Measurements from ENCODE around the gene TECR. TPM values are rescaled to one million over a fixed set of nuclear protein-coding genes. Genes with fewer than 3 reads are reported as not detected.

TECR gene
- total RNA-seq, 4 donors from 2014 or later = 111 to 176 (median 150) TPM

DNA sequence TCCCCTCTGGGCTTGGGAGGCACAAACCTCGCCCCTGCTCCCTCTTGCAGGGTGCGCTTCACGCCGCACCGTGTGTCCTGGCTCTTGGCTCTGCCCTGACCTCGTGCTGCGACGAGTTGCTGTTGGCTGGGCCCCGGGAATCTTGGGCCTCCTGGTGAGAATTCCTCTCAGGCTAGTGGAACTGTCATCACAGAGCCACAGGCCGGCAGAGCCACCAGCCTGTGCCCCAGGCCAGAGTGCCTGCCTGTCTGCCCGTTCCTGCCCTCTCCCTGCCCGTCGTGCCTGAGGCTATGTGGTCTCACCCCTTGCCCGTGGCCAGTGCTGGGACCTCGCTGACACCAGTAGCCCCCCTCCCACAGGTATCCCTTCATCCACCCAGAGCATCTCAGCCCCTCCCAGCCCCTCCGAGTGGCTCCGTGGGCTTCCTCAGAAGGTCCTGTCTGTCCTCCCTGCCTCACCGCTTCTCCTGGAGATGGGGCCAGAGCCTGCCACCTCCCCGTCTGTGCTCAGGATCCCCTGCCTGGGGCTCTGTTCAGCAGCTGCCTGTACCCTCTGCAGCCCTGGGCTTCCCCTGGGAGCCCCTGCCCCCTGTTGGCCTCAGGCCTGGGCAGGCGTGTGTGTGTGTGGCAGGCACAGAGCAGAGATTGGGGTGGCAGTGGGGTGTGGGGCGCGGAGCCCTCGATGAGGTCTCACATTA, 29.1 kb downstream of the TECR start:
- peaks cover 94% of the 10 kb centered on the region for H3K4me1 ChIP-seq

DNA sequence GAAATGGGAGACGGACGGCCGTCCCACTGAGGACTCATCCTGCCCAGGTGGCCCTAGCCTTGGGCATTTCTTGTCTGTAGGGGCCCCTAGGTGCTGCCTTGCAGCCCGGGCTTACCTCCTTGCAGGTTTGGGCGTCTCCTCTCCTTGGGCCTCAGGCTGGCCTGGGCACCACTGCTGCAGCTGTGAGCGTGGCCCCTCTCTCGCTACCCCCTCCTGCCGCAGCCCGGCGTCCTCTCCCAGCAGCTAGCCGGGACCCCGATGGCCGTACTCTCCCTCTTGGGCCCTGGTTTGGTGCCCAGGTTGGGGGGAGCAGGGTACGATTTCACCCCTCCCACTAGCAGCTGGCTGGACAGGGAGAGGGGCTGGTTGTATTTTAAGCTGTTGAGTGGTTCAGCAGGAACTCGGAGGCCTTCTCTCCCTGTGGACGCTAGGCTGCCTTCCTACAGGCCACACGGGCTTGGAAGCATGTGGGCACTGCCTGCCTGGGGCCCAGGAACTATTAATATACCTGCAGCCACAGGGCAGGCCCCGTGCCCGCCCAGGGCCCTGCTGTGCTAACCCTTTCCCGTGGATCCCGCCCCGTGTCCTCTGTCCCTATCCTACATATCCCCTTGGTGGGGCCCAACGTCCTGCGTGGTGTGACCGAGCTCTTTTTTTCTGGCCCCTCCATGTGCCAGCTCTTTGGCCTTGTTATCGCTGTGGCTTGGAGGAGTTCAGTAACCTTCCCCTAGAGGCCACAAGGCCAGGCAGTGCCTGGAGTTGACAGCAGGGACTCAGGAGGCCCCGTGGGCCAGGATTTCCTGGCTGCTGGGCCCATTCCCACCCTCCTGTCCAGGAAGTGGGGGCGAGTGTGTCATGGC, 30.8 kb downstream of the TECR start:
- Histone ChIP-seq H3K4me1 (peaks cover 87% of the 10 kb centered on the region), H3K36me3 (peaks cover 12% of the 10 kb centered on the region), H3K9me3 (no peaks in the 10 kb centered on the region), H3K4me3 (no peak overlapping the region), H3K27ac (peak overlapping the region; percentile 68), H3K27me3 (no peaks in the 10 kb centered on the region)
- TF ChIP-seq POLR2A (IDR thresholded peaks at IDR 0.05) = no peak
- TF ChIP-seq, protein P1, sequence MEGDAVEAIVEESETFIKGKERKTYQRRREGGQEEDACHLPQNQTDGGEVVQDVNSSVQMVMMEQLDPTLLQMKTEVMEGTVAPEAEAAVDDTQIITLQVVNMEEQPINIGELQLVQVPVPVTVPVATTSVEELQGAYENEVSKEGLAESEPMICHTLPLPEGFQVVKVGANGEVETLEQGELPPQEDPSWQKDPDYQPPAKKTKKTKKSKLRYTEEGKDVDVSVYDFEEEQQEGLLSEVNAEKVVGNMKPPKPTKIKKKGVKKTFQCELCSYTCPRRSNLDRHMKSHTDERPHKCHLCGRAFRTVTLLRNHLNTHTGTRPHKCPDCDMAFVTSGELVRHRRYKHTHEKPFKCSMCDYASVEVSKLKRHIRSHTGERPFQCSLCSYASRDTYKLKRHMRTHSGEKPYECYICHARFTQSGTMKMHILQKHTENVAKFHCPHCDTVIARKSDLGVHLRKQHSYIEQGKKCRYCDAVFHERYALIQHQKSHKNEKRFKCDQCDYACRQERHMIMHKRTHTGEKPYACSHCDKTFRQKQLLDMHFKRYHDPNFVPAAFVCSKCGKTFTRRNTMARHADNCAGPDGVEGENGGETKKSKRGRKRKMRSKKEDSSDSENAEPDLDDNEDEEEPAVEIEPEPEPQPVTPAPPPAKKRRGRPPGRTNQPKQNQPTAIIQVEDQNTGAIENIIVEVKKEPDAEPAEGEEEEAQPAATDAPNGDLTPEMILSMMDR (IDR thresholded peaks at IDR 0.05) = no peak
- TF ChIP-seq EP300 (IDR thresholded peaks at IDR 0.05) = no peak
- no peak for TF ChIP-seq POLR2AphosphoS5 (IDR thresholded peaks at IDR 0.05)
- DNase-seq (ENCODE audit: low spot score in 2 of 2) = no peak
- WGBS = 58% methylated on average over 22 of the region's 28 CpGs

More for the DNA sequence above, 29.1 kb downstream of the TECR start:
- no peak for TF ChIP-seq POLR2A (IDR thresholded peaks at IDR 0.05)
- no peak for TF ChIP-seq POLR2AphosphoS5 (IDR thresholded peaks at IDR 0.05)
- TF ChIP-seq, protein P1 (IDR thresholded peaks at IDR 0.05) = no peak
- no peak for TF ChIP-seq EP300 (IDR thresholded peaks at IDR 0.05)
- Histone ChIP-seq H3K4me3 (no peak overlapping the region), H3K27me3 (no peaks in the 10 kb centered on the region), H3K36me3 (peaks cover 1% of the 10 kb centered on the region), H3K9me3 (no peaks in the 10 kb centered on the region), H3K27ac (no peak overlapping the region)
- 65% methylated on average over 15 of the region's 23 CpGs for WGBS
- no peak for DNase-seq (ENCODE audit: low spot score in 2 of 2)

DNA sequence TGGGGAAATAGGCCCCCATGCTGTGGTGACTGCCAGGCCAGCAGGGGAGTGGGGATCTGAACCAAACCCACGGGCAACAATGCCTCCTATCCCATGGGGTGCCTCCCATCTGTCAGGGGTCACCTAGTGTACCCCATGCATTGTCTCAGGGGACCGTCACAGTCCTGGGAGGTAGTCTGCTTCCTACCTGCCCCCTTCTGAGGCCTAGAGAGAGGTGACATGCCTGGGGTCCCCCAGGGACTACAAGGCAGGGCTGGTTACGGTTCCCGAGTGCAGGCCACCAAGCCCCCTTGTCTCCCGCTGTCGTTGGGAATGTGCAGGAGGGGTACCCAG, 31.3 kb downstream of the TECR start:
- H3K4me3 ChIP-seq = no peak overlapping the region
- H3K36me3 ChIP-seq = peaks cover 18% of the 10 kb centered on the region
- TF ChIP-seq POLR2A (IDR thresholded peaks at IDR 0.05) = no peak
- TF ChIP-seq POLR2AphosphoS5 (IDR thresholded peaks at IDR 0.05) = no peak
- TF ChIP-seq EP300 (IDR thresholded peaks at IDR 0.05) = no peak
- TF ChIP-seq, protein P1 (IDR thresholded peaks at IDR 0.05) = no peak
- no peaks in the 10 kb centered on the region for H3K9me3 ChIP-seq
- H3K27ac ChIP-seq = peak overlapping the region; percentile 68
- WGBS = 100% methylated on average over 1 of the region's 6 CpGs
- peaks cover 83% of the 10 kb centered on the region for H3K4me1 ChIP-seq
- H3K27me3 ChIP-seq = no peaks in the 10 kb centered on the region
- no peak for DNase-seq (ENCODE audit: low spot score in 2 of 2)

DNA sequence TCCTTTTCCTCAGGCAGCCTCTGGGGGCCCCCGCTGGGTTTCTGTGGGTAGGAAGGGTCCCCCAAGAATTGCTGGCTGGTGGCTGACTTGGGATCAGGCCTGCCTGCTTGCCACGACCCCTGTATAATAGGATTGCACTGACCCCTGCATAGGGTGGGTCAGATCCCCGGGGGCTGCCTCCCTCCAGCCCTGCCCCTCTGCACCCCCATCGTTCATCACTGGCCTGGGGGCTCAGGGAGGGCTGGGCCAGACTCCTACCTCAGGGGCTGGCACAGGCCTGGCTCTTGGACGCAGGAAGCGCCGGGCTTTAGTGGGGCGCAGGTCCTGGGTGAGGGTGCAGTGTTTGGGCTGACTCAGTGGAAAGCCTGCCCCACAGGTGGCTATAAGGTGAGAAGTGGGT, 31.9 kb downstream of the TECR start:
- no peaks in the 10 kb centered on the region for H3K9me3 ChIP-seq
- peak overlapping the region; percentile 68 for H3K27ac ChIP-seq
- H3K4me1 ChIP-seq = peaks cover 78% of the 10 kb centered on the region
- peaks cover 23% of the 10 kb centered on the region for H3K36me3 ChIP-seq
- DNase-seq (ENCODE audit: low spot score in 2 of 2) = no peak
- no CpG with 5 or more reads among the region's 8 CpGs for WGBS
- H3K27me3 ChIP-seq = no peaks in the 10 kb centered on the region
- H3K4me3 ChIP-seq = no peak overlapping the region
- TF ChIP-seq POLR2A (IDR thresholded peaks at IDR 0.05) (no peak), POLR2AphosphoS5 (IDR thresholded peaks at IDR 0.05) (no peak), EP300 (IDR thresholded peaks at IDR 0.05) (no peak)
- TF ChIP-seq, protein P1 (IDR thresholded peaks at IDR 0.05) = no peak

DNA sequence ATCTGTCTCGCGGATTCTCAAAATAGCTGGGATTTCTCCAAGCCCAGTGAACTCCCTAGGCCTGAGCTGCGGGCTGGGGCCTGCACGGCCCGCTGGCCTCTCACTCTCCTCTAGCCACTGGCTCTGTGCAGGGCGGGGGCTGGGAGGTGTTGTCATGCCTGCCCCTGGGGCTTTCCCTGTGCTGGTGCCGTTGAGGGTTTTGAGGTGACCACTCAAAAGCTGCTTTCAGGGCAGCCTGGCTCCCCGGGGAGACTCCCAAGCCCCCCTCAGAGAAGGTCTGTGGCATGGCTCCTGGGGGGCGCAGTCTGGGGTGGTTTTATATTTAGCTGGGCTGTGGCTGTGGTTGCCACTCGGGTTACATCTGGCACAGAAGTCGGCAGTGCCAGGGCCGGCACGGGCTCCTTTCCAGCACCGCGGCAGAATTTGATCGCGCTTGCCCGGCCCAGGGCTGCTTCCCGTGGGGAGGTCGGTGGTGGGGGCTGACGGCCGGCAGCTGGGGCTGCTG, 32.5 kb downstream of the TECR start:
- Histone ChIP-seq H3K9me3 (no peaks in the 10 kb centered on the region), H3K27ac (peak overlapping the region; percentile 68), H3K27me3 (no peaks in the 10 kb centered on the region), H3K36me3 (peaks cover 29% of the 10 kb centered on the region), H3K4me3 (peak overlapping the region; percentile 18), H3K4me1 (peaks cover 72% of the 10 kb centered on the region)
- WGBS = 32% methylated on average over 6 of the region's 22 CpGs
- no peak for DNase-seq (ENCODE audit: low spot score in 2 of 2)
- TF ChIP-seq POLR2A (IDR thresholded peaks at IDR 0.05) (no peak), EP300 (IDR thresholded peaks at IDR 0.05) (no peak), POLR2AphosphoS5 (IDR thresholded peaks at IDR 0.05) (no peak)
- TF ChIP-seq, protein P1 (IDR thresholded peaks at IDR 0.05) = no peak

Measured in suprapubic skin (tissue), 4 donors.